H4 (cell line): ENCODE results near the gene STAM. TPM values are rescaled to one million over a fixed set of nuclear protein-coding genes. Genes with fewer than 3 reads are reported as not detected.
A peak's percentile ranks its signal among the peaks of the same experiment; 100 is the strongest.

Experiments
- DNase-seq: peaks from one replicate; pipeline ENCODE4 v3.0.0-alpha.2; 2015; ENCODE audit warnings: low spot score
- total RNA-seq: library from RNA; depleted of rRNA; stranded (reverse); fragments of >200 nt; shearing (Covaris generic); gene quantifications from 2 replicates; pipeline ENCODE4 v1.2.3, GENCODE V29; 2014

The STAM gene
- total RNA-seq, 1 experiment from 2014 or later: 15.3 TPM

GRCh38 chr10:17730667-17731066 lies 86.7 kb downstream of the STAM start:
- DNase-seq: no peak

DNA sequence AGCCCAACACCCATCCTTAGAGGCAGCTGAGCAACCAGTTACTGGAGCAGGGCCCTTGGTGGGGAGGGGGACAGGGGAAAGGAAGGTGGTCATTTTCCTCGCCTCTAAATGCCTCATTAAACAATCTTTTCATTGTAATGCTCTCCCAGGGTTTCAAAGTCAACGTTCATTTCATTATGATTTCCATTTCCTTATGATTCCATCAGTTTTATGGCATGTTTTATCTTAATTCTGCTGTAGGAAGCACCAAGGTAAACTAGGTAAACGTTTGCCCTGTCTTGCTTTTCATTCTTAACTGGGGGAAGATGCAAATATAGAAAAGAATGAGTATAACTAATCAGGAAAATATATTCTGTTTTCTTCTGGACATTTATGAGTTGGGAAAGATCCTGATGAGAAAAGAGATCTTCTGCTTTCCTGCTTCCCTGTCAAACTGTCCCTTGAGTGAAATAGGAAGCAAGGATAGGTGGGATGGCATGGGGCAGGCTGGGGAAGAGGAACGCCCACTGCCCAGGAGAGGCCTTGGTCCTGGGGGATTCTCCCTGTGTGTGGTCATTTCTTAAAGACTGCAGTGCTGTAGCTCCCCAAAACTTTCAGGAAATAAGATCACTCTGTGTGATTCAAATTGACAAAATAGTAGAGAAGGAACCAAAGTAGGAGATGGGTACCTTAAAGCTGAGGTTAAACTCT lies 87.5 kb downstream of the STAM start:
- DNase-seq: no peak

DNA sequence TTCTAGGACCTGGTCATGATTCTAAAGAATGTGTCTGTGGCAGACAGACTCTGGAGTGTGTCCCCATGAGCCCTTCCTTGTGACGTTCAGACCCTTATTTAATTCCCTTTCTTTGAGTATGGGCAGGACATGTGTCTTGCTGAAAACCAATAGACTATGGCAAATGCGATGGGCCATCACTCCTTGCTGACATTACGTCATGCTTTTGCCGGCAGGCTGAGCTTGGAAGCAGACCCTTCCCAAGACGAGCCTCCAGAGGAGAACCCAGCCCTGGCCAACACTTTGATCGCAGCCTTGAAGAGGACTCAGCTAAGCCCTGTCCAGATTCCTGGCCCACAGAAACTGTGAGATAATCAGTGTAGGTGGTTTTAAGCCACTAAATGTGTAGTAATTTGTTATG lies 89.7 kb downstream of the STAM start:
- no peak for DNase-seq

DNA sequence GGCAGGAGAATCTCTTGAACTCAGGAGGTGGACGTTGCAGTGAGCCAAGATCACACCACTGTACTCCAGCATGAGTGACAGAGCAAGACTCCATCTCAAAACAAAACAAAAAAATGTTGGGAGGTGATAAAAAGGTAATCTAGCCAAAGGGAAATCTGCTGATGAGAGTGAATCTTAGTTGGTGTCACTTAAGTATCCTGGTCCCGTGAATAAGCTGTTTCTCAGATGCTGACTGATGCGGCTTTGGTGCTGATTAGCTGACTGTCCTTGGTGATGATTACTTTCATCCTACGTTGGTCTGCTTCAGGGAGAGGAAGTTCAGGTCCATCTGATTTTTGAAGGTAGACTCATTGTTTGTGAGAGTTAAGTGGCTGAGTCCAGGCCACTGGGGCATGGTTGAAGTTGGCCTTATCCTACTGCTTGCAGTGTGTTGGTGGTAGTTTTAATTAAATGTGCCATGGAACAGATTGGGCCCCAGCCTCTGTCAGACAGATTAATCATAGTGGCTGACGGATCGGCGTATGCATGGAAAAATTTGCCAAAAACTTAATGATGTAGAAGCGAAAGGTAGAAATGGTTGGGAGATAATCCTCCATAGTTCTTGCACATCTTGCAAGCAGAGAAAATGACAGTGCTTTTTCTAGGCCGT lies 90.6 kb downstream of the STAM start:
- no peak for DNase-seq

GRCh38 chr10:17735166-17735941 lies 91.4 kb downstream of the STAM start:
- DNase-seq: no peak

DNA sequence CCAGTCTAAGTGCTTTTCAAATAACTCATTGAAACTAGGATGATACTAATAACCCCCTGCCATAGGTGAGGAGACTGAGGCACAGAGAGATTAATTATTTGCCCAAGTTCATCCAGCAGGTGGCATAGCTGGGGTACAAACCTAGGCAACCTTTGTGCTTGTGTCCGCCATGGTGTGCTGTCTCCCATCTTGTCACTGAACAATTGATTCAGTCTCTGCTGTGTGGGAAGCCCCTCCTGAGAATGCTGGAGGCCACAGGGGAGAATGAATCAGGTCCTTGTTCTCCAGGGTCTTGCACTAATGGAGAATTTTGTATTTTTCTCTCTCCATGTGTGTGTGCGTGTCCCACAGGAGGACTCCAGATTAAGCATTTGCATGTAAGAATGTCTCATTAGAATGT lies 92.3 kb downstream of the STAM start:
- DNase-seq: no peak

DNA sequence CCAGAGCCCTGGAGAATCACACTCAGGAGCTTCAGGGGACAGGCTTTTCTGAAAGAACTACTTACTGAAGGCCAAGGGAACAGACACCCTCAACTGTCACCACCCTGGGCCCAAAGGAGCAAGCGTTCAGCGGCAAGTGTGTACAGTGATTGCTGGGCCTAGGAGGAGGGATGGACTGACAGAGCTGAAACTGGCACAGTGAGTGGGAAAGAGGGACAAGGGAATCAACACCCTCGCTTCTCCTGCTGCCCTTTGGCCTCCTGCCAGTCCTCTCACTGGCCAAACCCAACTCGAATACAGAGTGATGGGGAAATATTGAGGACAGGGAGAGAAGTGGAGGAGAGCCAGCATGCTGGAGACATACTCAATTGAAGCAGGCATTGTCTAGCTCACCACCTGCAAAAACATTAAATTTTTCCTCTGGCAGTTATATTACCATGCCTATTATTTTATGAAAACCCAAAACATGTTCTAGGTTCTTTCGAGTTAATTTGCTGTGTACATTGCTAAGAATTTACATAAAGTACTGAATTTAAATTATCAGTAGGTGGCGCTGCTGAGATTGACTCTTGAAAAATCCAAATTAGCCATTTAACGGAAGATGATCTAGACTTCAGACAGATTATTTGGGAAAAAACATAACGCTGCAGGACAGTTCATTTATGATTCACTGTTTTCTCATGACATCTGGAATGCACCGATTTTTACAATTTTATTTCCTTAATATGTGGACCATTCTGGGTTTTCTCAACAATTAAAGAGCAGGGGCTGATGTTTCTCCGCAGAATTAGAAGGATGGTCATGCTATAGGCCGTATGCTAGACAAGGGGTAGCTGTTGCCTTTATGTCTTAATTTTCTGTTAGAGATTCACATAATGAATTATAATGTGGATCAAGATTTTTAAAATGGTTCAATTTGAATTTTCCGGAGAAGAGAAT lies 93.3 kb downstream of the STAM start:
- DNase-seq: peak; percentile 11

DNA sequence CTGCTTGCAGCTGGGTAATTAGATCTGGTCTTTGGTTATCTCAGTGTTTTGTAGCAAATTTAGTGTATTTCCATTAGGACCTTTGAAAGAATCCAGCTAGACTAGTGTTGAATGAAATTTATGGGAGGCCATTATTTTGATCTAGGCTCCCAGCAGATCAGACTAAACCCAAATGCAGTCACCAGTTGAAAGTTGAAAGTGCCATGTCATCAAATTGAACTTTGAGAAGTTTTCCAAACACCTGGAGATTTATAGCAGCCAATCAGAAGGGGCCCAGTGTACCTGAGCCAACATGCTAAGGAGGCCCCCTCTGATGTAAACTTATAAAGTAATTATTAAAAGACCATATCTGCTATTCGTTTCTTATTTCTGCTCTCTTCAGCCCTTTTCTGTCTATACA lies 96.7 kb downstream of the STAM start:
- DNase-seq: no peak

- DNase-seq: peak; percentile 22
These were observed 99.0 kb downstream of the STAM start for GRCh38 chr10:17742918-17743317.

GRCh38 chr10:17743437-17743836 lies 99.5 kb downstream of the STAM start:
- DNase-seq: no peak

- DNase-seq: no peak
These were observed 100.5 kb downstream of the STAM start for GRCh38 chr10:17744341-17744861.

DNA sequence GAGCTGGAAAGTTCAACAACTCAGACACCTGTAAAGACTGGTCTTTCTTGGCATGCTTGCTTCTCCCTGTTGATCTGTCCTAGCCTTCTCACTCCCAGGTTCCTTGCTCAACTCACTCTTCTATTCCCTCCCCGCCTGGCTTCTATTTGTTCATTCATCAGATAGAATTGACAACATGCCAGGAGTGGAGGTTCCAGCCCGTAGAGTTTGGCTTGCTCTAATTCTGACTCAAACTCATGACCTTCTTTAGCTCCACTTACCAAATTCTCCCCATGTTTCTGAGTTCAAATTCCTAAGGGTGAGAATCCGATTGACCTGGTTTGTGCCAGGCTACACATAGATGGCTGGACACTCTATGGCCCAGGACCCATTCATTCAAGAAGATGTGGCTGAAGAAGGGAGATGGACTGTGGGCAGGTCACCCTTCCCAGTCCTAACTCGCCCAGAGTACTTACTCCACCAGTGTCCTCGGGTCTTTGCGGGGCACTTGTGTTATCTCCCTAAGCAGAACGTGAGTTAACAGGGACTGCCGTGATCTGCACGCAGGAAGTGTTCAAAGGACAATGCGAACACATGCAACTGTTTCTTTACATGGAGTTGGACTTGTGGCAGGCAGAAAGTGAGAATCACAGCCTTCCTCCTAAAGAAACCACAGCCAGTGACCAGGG lies 104.1 kb downstream of the STAM start:
- DNase-seq: no peak

DNA sequence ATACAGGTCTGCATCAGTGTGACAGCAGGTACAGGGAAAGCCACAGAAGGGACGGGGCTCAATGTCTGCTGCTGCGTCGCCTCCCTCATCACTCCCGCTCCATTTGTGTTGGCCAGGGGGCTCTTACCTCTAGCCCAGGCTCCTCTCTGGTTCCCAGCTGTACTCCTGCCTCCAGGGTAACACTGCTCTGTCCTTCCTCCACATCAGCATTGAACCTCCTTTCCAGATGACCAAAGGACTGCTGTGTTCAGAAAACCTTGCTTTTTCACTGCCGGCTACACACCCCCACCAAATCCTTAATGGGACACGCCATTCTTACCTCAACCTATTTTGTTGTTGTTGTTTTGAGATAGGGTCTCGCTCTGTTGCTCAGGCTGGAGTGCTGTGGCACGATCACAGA lies 105.9 kb downstream of the STAM start:
- no peak for DNase-seq

DNA sequence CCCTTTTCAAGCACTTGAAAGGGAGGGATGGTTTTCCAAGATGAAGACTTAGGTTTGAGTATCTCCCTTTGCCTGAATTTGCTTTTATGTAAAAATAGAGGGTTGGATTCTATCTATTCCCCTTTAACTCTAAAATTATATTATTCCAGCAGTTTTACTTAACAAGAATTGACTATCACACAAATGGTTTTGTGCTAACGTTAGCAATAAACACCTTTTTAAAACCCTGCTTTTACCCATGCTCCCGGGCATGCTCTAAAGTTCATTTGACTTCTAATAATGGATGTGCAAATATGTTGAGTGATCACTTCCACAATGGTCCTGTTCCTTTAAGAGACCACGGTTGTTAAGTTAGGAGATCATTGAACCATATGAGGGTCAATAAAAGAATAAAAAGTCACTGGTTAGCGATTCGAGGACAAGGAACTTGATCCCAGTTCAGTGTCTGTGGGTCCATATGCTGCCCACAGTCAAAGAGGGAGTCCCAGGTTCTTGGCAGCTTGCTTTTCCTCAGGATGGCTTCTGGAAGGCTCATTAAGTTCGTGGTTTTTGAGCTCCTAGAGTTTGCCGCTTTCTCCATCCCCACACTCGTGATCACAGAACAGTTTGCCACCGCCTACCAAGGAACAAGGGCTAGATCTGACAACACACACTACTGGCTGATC lies 108.0 kb downstream of the STAM start, which contains the start of gene TMEM236:
TMEM236 (plus strand) TSS at position 421 of the 665 bp plus-strand sequence; CDS start at position 516, 95 bp downstream.
- DNase-seq: no peak

DNA sequence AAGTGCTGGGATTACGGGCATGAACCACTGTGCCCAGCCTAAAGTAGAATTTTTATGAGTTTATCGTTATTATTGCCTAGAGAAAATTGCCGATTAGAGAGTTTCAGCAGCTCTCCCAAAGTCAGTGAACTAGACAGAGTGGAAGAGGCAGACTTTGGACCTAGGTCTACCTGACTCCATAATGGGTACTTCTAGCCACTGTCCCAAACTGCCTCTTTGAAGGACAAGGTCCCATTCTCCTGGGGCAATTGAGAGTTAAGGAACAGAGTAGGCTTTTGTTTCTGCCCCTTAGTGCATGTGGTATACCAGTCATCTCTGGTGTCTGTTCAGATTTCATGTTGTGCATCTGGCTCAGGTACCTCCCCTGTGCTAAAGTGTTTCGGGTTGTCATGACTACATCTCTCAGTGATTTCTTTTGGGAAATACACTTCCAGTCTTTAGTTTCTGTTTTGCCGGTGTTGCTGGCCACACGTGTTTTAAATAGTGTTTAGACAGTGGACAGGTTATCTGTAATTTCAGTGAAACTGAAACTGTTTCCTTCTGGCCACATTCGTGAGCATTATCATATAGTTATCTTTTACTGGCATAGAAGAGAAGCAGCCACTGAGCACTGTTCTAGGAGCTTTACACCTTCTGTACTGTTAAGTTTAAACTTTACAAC lies 112.7 kb downstream of the STAM start:
- DNase-seq: no peak

GRCh38 chr10:17758200-17758599 lies 114.2 kb downstream of the STAM start:
- no peak for DNase-seq

DNA sequence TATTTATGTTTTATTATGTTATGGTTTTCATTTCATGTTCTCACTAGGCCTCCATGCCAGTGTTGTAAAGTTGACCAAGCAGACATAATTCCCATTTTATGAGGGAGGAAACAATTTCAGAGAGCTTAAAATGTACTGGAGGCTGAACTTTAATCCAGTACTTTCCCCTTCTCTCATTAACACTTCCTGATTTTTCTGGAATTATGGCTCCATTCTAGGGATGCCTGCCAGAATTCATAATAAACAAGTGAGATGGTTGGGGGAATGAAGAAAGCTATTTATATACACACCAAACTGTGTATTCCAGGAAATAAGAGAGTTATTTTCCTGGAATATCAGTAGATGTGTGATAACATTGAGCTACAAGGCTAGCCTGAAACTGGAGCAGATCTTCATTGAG lies 114.9 kb downstream of the STAM start:
- no peak for DNase-seq

GRCh38 chr10:17764142-17764541 lies 120.2 kb downstream of the STAM start:
- no peak for DNase-seq

DNA sequence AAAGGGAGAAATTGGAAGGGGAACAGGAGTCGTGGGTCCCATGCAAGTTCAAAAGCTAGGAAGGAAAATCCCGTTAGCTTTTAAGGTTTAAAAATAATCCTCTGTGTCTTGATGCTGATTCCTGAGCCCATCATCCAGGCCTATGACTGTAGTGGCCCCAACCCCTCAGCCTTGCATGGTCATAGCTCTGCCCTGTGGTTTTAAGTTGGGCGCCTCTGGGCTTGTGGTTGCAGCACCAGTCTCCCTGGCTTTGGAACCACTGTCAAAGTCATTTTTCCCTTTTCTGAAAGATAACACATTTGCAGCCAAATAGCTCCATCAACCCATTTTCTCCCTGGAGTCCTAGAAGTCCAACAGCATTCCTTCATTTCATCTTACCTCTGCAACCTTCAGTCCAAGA lies 121.7 kb downstream of the STAM start:
- DNase-seq: no peak
